Endothelial cell of umbilical vein (primary cell): ENCODE measurements around the gene NGEF. TPM values are rescaled to one million over a fixed set of nuclear protein-coding genes. Genes with fewer than 3 reads are reported as not detected.

Source experiments
- BruUV-seq: library from RNA; stranded (reverse); fragments of 400-500 nt; replicated peaks from 2 replicates; lab custom pipeline; 2021; lab: Mats Ljungman, UMichigan
- CTCF ChIA-PET: fragments of 300-600, 350-600 bp; sonication (Branson Sonifier 250); formaldehyde crosslinking; loops from one replicate; lab custom pipeline; 2021; ENCODE audit warnings: antibody characterized with exemption, inconsistent platforms; lab: Charles Lee
- POLR2A ChIA-PET: fragments of 300-600, 350-600 bp; sonication (Branson Sonifier 250); formaldehyde crosslinking; loops from one replicate; lab custom pipeline; 2021; ENCODE audit warnings: antibody characterized with exemption, inconsistent platforms; lab: Charles Lee
- DNase-seq: peaks from one replicate; pipeline ENCODE4 v3.0.0-alpha.2; 2011; ENCODE audit warnings: low read depth, low spot score
- FAIRE-seq: peaks from 2 replicates; lab custom pipeline; 2011; peaks lifted over from hg19 to GRCh38; lab: Jason Lieb, UNC
- H2AFZ ChIP-seq: 2 replicates; pipeline ENCODE4 v1.6.0; 2012; ENCODE audit warnings: low read depth, low read length, control low read depth, inconsistent platforms
- H3K27ac ChIP-seq: 2 replicates; pipeline ENCODE4 v1.5.1; 2011; ENCODE audit warnings: low read depth, mild to moderate bottlenecking, control low read depth, low read length, moderate library complexity; ENCODE audit not compliant: insufficient read depth
- H3K27me3 ChIP-seq, 2 experiments: 2 replicates each; pipeline versions ENCODE4 v1.6.0 to v1.6.1; 2011; ENCODE audit warnings: low read length in 2 of 2, mixed read lengths in 1 of 2; ENCODE audit not compliant: control insufficient read depth in 2 of 2, insufficient read depth in 2 of 2
- H3K36me3 ChIP-seq, 2 experiments: 2 replicates in 1 of 2; 3 replicates in 1 of 2; pipeline ENCODE4 v1.5.1; 2011; ENCODE audit warnings: low read length in 2 of 2, mild to moderate bottlenecking in 1 of 2, moderate library complexity in 1 of 2; ENCODE audit not compliant: control insufficient read depth in 2 of 2, insufficient read depth in 2 of 2; ENCODE audit errors: extremely low read depth in 1 of 2
- H3K4me1 ChIP-seq: 3 replicates; pipeline ENCODE4 v1.5.1; 2011; ENCODE audit warnings: mild to moderate bottlenecking, low read length; ENCODE audit not compliant: control insufficient read depth, insufficient read depth; ENCODE audit errors: extremely low read depth
- H3K4me2 ChIP-seq: 2 replicates; pipeline ENCODE4 v1.6.1; 2011; ENCODE audit warnings: low read length, control low read depth, mixed read lengths; ENCODE audit not compliant: insufficient read depth
- H3K4me3 ChIP-seq, 3 experiments: fragments of 200-600 bp in 1 of 3; sonication (generic), shearing (Covaris generic) in 1 of 3; replicated peaks in 1 of 3; 2 replicates each; pipeline ENCODE4 v1.5.1; 2011 to 2016; ENCODE audit warnings: control low read depth in 3 of 3, low read length in 3 of 3, mild to moderate bottlenecking in 2 of 3, inconsistent platforms in 1 of 3, low read depth in 1 of 3, moderate library complexity in 1 of 3; ENCODE audit not compliant: insufficient read depth in 1 of 3
- H3K79me2 ChIP-seq: 2 replicates; pipeline ENCODE4 v1.6.0; 2012; ENCODE audit warnings: low read length, inconsistent platforms; ENCODE audit not compliant: control insufficient read depth, insufficient read depth
- H3K9ac ChIP-seq: replicated peaks from 2 replicates; pipeline ENCODE3; 2011; ENCODE audit warnings: low read length, control low read depth; ENCODE audit not compliant: insufficient read depth; ENCODE audit errors: extremely low read depth
- H3K9me1 ChIP-seq: replicated peaks from 3 replicates; pipeline ENCODE4 v1.6.0; 2011; ENCODE audit warnings: mild to moderate bottlenecking, low read length; ENCODE audit not compliant: control insufficient read depth, insufficient read depth; ENCODE audit errors: extremely low read depth
- H3K9me3 ChIP-seq: replicated peaks from 2 replicates; pipeline ENCODE4 v1.5.1; 2012; ENCODE audit warnings: low read length, inconsistent platforms; ENCODE audit not compliant: control insufficient read depth, insufficient read depth
- H4K20me1 ChIP-seq: replicated peaks from 2 replicates; pipeline ENCODE3; 2011; ENCODE audit warnings: mild to moderate bottlenecking, low read length; ENCODE audit not compliant: control insufficient read depth, insufficient read depth; ENCODE audit errors: extremely low read depth
- EZH2 ChIP-seq: IDR thresholded peaks from 2 replicates; pipeline ENCODE4 v1.6.1; 2012; ENCODE audit warnings: borderline replicate concordance, low read depth, mild to moderate bottlenecking, moderate library complexity, low read length, inconsistent platforms; ENCODE audit not compliant: severe bottlenecking
- FOS ChIP-seq: IDR thresholded peaks from 2 replicates; pipeline ENCODE4 v1.6.1; 2011; ENCODE audit warnings: mild to moderate bottlenecking, low read length, moderate library complexity, borderline replicate concordance; ENCODE audit not compliant: insufficient read depth
- GATA2 ChIP-seq: IDR thresholded peaks from 2 replicates; pipeline ENCODE4 v1.7.0; 2011; ENCODE audit warnings: low read depth, mild to moderate bottlenecking, moderate library complexity, mixed read lengths, low read length; ENCODE audit not compliant: insufficient read length, insufficient read depth
- JUN ChIP-seq: IDR thresholded peaks from 2 replicates; pipeline ENCODE4 v1.6.1; 2011; ENCODE audit warnings: borderline replicate concordance, low read depth; ENCODE audit not compliant: insufficient read length, insufficient read depth
- MYC ChIP-seq: IDR thresholded peaks from one replicate; pipeline ENCODE4 v1.6.1; 2011; ENCODE audit warnings: mild to moderate bottlenecking, low read depth, low read length
- POLR2A ChIP-seq: IDR thresholded peaks from 2 replicates; pipeline ENCODE4 v1.6.1; 2012; ENCODE audit warnings: low read depth, mild to moderate bottlenecking, control low read depth, low read length
- POLR2AphosphoS5 ChIP-seq: IDR thresholded peaks from 2 replicates; pipeline ENCODE4 v1.6.1; 2012; ENCODE audit warnings: low read depth, mild to moderate bottlenecking, control low read depth, low read length, moderate library complexity; ENCODE audit not compliant: insufficient read depth
- dilution Hi-C: fragments of 300-500 bp; cut with MboI; formaldehyde crosslinking; loops from one replicate; pipeline ENCODE4 v1.15.0; 2019; ENCODE audit warnings: low sequenced_read_pairs; ENCODE audit not compliant: extremely low pct_ligation_motif_present
- intact Hi-C: fragments of 100-400 bp; cut with micrococcal nuclease; formaldehyde crosslinking; loops from one replicate; pipeline ENCODE4 v1.10.0; 2022
- polyA plus RNA-seq, 4 experiments: library from polyadenylated mRNA; depleted of rRNA in 3 of 4; stranded (reverse) in 3 of 4; unstranded in 1 of 4; fragments of >200 nt; gene quantifications; 2 replicates each; pipeline versions ENCODE4 v1.2.1 to v1.2.3, GENCODE V29; 2011 to 2012; ENCODE audit warnings: missing spikeins in 1 of 4
- total RNA-seq: library from RNA; stranded (reverse); gene quantifications from 2 replicates; pipeline ENCODE4 v1.2.3, GENCODE V29; 2021
- TF ChIP-seq, protein P1 (sequence below): IDR thresholded peaks from 2 replicates; pipeline ENCODE4 v1.6.1; 2011; ENCODE audit not compliant: insufficient read depth, insufficient read length
- TF ChIP-seq, protein P2 (sequence below), 2 donors: IDR thresholded peaks; 1 replicate in 1 of 2; 2 replicates in 1 of 2; pipeline ENCODE4 v1.5.1; 2011; ENCODE audit warnings: low read length in 2 of 2, mild to moderate bottlenecking in 2 of 2, moderate library complexity in 2 of 2, control low read depth in 1 of 2, inconsistent platforms in 1 of 2, low read depth in 1 of 2; ENCODE audit not compliant: insufficient read depth in 1 of 2; ENCODE audit errors: extremely low read depth in 1 of 2

NGEF gene
- total and polyA plus RNA-seq, 2 donors (not counting 3 experiments of a cell fraction or from before 2014, with no cell fraction given): 0.22 to 0.41 TPM

DNA sequence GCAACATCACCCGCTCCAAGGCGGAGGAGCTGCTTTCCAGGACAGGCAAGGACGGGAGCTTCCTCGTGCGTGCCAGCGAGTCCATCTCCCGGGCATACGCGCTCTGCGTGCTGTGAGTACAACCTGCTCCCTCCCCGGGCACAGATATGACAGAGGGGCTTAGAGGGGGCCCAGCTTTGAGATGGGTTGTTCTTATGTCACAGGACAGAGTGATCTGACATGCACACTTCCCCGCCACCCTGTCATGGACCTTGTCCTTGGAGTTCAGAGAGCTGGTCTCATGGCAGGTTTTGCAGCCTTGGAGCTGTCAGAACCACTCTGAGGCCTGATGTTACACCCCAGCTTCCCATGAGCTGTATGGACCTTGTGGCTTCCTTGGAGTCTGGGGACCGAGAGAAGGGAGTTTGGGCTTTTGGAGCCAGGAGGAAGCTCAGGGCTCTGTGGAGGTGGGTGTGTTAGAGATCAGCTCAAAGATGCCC is 47.5 kb upstream of the NGEF start:
- Histone ChIP-seq H3K4me3 (peak overlapping the region; percentile 21 to 65 (median 55)), H3K27me3 (no peaks in the 10 kb centered on the region), H3K9ac (peak overlapping the region; percentile 44), H2AFZ (peak overlapping the region; percentile 81), H3K79me2 (peaks cover 29% of the 10 kb centered on the region), H4K20me1 (no peaks in the 10 kb centered on the region), H3K27ac (peak overlapping the region; percentile 53), H3K36me3 (peaks cover 0 to 3% of the 10 kb centered on the region in 2 experiments), H3K4me1 (peaks cover 32% of the 10 kb centered on the region), H3K9me3 (no peaks in the 10 kb centered on the region), H3K9me1 (no peaks in the 10 kb centered on the region), H3K4me2 (peak overlapping the region; percentile 75)
- dilution Hi-C loops: no loop called here
- DNase-seq (no peak), FAIRE-seq (peak; percentile 35)
- no peak for TF ChIP-seq FOS
- TF ChIP-seq EZH2: no peak
- TF ChIP-seq, protein P1, sequence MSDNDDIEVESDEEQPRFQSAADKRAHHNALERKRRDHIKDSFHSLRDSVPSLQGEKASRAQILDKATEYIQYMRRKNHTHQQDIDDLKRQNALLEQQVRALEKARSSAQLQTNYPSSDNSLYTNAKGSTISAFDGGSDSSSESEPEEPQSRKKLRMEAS: no peak
- TF ChIP-seq GATA2: no peak
- TF ChIP-seq POLR2AphosphoS5: no peak
- TF ChIP-seq JUN: no peak
- no peak for TF ChIP-seq MYC
- TF ChIP-seq POLR2A: no peak
- TF ChIP-seq, protein P2, sequence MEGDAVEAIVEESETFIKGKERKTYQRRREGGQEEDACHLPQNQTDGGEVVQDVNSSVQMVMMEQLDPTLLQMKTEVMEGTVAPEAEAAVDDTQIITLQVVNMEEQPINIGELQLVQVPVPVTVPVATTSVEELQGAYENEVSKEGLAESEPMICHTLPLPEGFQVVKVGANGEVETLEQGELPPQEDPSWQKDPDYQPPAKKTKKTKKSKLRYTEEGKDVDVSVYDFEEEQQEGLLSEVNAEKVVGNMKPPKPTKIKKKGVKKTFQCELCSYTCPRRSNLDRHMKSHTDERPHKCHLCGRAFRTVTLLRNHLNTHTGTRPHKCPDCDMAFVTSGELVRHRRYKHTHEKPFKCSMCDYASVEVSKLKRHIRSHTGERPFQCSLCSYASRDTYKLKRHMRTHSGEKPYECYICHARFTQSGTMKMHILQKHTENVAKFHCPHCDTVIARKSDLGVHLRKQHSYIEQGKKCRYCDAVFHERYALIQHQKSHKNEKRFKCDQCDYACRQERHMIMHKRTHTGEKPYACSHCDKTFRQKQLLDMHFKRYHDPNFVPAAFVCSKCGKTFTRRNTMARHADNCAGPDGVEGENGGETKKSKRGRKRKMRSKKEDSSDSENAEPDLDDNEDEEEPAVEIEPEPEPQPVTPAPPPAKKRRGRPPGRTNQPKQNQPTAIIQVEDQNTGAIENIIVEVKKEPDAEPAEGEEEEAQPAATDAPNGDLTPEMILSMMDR (IDR thresholded peaks at IDR 0.05; ENCODE audit: extremely low read depth in 1 of 2, insufficient read depth in 1 of 2, low read depth in 1 of 2, low read length in 2 of 2): no peak
- ChIA-PET POLR2A (interaction anchor here (0.7 to 1.6 kb wide), 3 partner anchors 9 to 15 kb away, joined by 3 to 7 read pairs (median 6); no protein-coding TSS in a partner anchor), CTCF (interaction anchor here (0.6 to 4.3 kb wide), 16 partner anchors 9 to 251 kb away, joined by 3 to 30 read pairs (median 4); partner anchors contain the start of gene ATG16L1)
- intact Hi-C loops: loop anchor here (1.0 to 2.0 kb wide), 3 partner anchors 9 to 190 kb away; partner anchors contain the start of gene ATG16L1
- BruUV-seq: no TSS peak
